Tibial artery (tissue), 4 donors: ENCODE data around the gene WDFY3.

Experiments used
- DNase-seq, 2 donors: peaks; one replicate each; pipeline ENCODE4 v3.0.0-alpha.2; 2019
- H3K27ac ChIP-seq, 2 donors: fragments of 200-600 bp; sonication (generic) in 1 of 2; 1 replicate in 1 of 2; 2 replicates in 1 of 2; pipeline ENCODE4 v1.5.1; 2018 to 2019; ENCODE audit warnings: mild to moderate bottlenecking in 1 of 2
- H3K27me3 ChIP-seq, 2 donors: fragments of 200-600 bp; sonication (generic) in 1 of 2; one replicate each; pipeline versions ENCODE4 v1.5.1 to v1.6.0; 2016 to 2019
- H3K36me3 ChIP-seq, 3 donors: fragments of 200-600 bp; sonication (generic) in 2 of 3; one replicate each; pipeline ENCODE4 v1.5.1; 2016 to 2019; ENCODE audit warnings: mild to moderate bottlenecking in 2 of 3
- H3K4me1 ChIP-seq, 4 donors: fragments of 200-600 bp; sonication (generic) in 2 of 4; 1 replicate in 3 of 4; 2 replicates in 1 of 4; pipeline ENCODE4 v1.5.1; 2016 to 2019
- H3K4me3 ChIP-seq, 2 donors: fragments of 200-600 bp; sonication (generic) in 1 of 2; 1 replicate in 1 of 2; 2 replicates in 1 of 2; pipeline ENCODE4 v1.5.1; 2018 to 2019; ENCODE audit warnings: mild to moderate bottlenecking in 2 of 2
- H3K9me3 ChIP-seq, 3 donors: fragments of 200-600 bp; sonication (generic) in 1 of 3; one replicate each; pipeline ENCODE4 v1.5.1; 2016 to 2019
- intact Hi-C: fragments of 100-400 bp; cut with DNase I; formaldehyde crosslinking; loops from one replicate; pipeline ENCODE4 v1.15.0; 2023; ENCODE audit warnings: low total_unique reads
- TF ChIP-seq, protein P1 (sequence below), 2 experiments: fragments of 200-600 bp in 1 of 2; fragments of 450-650 bp in 1 of 2; IDR thresholded peaks; one replicate each; pipeline ENCODE4 v1.5.1; 2017 to 2019; ENCODE audit warnings: antibody characterized with exemption in 2 of 2, mild to moderate bottlenecking in 1 of 2, moderate library complexity in 1 of 2

WDFY3 gene

DNA sequence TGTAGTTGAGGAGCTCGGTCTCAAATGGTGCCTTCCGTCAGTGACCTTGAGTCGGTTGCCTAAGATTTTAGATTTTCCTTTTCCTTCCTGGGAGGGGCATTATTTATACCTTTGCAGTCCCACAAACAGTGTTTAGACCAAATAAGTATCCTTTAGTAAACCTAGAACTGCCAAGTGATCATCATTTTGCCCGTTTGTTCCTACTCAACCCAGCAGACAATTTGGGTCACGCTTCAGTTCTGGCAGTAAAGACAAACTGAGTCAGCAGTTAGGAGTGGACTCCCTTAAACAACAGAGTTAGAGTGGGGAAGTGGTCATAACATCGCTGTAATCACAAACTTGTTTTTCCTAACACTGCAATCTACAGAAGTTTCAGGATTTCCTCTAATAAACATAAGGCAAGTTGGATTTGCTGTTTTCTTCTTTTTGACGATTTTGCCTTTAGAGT is 777 bp upstream of the WDFY3 start:
- peak in 1 of 2 donors; percentile 37 for DNase-seq
- peaks cover 0 to 39% (median 6%) of the 10 kb centered on the region in 4 donors for H3K4me1 ChIP-seq
- intact Hi-C loops, result no loop called here

DNA sequence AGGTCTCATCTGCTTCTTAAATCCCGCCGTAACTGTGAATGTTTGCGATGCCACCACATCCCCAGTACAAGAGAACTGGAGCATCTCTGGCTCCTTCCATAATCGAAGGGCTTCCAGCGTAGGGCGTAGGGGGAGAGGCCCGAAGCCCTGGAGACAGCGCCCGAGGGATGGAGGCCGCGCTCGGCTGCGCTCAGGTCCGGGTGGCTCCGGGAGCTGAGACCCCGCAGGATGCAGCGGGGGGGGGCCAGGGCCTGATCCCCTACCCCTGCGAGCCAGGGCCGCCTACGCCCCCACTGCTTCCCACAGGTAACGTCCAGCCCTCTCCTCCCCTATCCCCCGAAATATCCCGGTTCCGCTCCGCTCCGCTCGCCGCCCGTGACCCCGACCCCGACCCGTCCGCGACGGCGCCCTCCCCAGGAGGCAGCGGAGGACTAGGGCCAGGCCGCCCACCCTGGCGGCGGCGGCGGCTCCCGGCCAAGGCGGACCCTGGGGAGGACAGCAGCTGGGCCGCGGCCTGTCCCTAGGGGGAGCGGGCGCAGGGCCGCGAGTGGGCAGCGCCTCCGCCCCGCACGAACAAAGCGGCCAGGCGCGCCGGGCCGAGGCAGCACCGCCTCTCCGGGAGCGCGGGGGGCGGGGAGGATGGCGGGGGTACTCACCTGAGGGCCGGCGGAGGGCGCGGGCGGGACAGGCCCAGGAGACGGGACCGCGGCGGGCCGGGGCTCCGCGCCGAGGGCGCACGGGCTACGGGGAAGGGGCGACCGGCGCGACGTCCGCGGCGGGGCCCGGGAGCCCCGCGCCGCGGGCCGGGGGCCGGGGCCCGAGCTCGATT is 723 bp downstream of the WDFY3 start:
- TF ChIP-seq, protein P1, sequence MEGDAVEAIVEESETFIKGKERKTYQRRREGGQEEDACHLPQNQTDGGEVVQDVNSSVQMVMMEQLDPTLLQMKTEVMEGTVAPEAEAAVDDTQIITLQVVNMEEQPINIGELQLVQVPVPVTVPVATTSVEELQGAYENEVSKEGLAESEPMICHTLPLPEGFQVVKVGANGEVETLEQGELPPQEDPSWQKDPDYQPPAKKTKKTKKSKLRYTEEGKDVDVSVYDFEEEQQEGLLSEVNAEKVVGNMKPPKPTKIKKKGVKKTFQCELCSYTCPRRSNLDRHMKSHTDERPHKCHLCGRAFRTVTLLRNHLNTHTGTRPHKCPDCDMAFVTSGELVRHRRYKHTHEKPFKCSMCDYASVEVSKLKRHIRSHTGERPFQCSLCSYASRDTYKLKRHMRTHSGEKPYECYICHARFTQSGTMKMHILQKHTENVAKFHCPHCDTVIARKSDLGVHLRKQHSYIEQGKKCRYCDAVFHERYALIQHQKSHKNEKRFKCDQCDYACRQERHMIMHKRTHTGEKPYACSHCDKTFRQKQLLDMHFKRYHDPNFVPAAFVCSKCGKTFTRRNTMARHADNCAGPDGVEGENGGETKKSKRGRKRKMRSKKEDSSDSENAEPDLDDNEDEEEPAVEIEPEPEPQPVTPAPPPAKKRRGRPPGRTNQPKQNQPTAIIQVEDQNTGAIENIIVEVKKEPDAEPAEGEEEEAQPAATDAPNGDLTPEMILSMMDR (IDR thresholded peaks at IDR 0.05), result no peak
- no peaks in the 10 kb centered on the region for H3K9me3 ChIP-seq
- peak; percentile 29 to 70 for DNase-seq
- intact Hi-C loops, result no loop called here
- peak overlapping the region; percentile 81 to 86 for H3K4me3 ChIP-seq
- peak overlapping the region; percentile 92 to 98 for H3K27ac ChIP-seq
- peaks cover 0 to 40% (median 5%) of the 10 kb centered on the region in 4 donors for H3K4me1 ChIP-seq
- H3K36me3 ChIP-seq, result no peaks in the 10 kb centered on the region
- H3K27me3 ChIP-seq, result no peaks in the 10 kb centered on the region

More for the DNA sequence above, 777 bp upstream of the WDFY3 start:
- H3K4me3 ChIP-seq, result peak overlapping the region; percentile 81 to 86
- no peaks in the 10 kb centered on the region for H3K27me3 ChIP-seq
- TF ChIP-seq, protein P1 (IDR thresholded peaks at IDR 0.05), result no peak
- H3K27ac ChIP-seq, result peak overlapping the region; percentile 92 to 98
- H3K36me3 ChIP-seq, result no peaks in the 10 kb centered on the region
- H3K9me3 ChIP-seq, result no peaks in the 10 kb centered on the region

DNA sequence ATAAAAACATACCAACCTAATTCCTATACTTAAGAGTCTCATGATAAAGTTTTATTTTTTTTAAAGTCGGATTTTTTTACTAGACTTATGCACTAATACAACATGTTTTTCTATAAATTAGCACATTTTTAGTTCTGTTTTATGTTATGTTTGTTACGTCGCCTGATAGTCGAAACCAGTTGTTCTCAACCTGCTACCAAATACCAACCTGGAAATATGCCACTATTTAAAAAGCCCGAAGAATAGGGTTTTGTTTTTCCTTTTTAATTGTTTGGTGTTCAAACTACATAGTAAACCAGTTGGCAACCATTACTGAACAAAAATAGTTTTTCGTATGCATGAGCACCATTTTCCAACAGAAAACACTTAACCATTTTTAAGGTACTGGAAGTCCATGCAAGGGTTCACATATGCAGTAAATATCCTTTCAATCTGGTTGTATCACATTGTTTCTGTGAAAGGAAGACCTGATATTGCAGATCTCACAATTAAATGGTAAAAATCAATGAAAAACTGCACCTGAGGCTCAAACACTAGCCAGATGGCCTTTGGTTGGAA is 1.4 kb downstream of the WDFY3 start:
- peak overlapping the region; percentile 92 to 98 for H3K27ac ChIP-seq
- no peaks in the 10 kb centered on the region for H3K36me3 ChIP-seq
- peak overlapping the region; percentile 81 to 86 for H3K4me3 ChIP-seq
- H3K4me1 ChIP-seq, result peaks cover 0 to 43% (median 5%) of the 10 kb centered on the region in 4 donors
- intact Hi-C loops, result no loop called here
- H3K27me3 ChIP-seq, result no peaks in the 10 kb centered on the region
- DNase-seq, result no peak
- TF ChIP-seq, protein P1 (IDR thresholded peaks at IDR 0.05), result no peak
- no peaks in the 10 kb centered on the region for H3K9me3 ChIP-seq

DNA sequence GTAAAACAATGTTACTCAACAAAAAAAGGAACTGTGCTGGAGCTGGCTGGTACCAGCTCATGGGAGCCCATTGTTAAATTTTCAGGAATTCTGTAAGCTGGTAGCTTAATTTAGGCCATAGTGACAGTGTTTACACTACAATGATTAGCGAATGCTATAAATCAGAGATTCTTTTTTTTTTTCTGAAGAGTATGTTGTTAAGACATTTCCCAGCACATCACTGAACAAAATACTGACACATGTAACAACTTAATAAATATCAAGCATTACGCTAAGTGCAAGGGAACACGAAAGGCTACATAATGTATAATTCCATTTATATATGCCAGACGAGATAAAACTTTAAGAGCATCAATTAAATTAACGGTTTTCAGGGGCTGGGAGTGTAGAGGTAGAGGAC is 4.4 kb downstream of the WDFY3 start:
- Histone ChIP-seq H3K4me1 (peaks cover 0 to 64% (median 19%) of the 10 kb centered on the region in 4 donors), H3K9me3 (no peaks in the 10 kb centered on the region), H3K27ac (no peak overlapping the region), H3K36me3 (no peaks in the 10 kb centered on the region), H3K27me3 (no peaks in the 10 kb centered on the region), H3K4me3 (no peak overlapping the region)
- no peak for DNase-seq
- intact Hi-C loops, result no loop called here
- TF ChIP-seq, protein P1 (IDR thresholded peaks at IDR 0.05), result no peak

DNA sequence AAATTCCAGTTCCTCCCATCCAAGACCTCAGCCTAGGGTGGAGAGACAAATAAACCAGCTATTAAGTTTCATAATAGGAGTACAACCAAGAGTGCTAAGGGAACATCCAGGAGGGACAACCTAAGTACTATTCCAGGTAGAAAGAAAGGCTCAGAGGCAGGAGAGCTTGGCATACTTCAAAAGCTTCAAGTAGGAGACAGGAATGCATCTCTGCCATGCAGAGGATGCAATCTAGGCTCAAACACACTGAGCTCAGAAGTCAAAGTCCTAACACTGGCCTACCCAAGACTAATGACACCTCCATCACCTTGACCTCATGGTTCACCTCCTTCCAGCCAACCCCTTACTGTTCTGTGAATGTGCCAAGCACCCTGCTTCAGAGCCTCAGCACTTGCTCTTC is 8.1 kb downstream of the WDFY3 start:
- peak overlapping the region in 1 of 2 donors; percentile 8 for H3K27ac ChIP-seq

More for the DNA sequence above, 8.1 kb downstream of the WDFY3 start:
- no peak for DNase-seq
- no peaks in the 10 kb centered on the region for H3K27me3 ChIP-seq
- H3K4me3 ChIP-seq, result no peak overlapping the region
- H3K9me3 ChIP-seq, result no peaks in the 10 kb centered on the region
- TF ChIP-seq, protein P1 (IDR thresholded peaks at IDR 0.05), result no peak
- intact Hi-C loops, result no loop called here
- H3K36me3 ChIP-seq, result no peaks in the 10 kb centered on the region
- peaks cover 0 to 76% (median 26%) of the 10 kb centered on the region in 4 donors for H3K4me1 ChIP-seq
